Panc1 (cell line): ENCODE measurements around the gene CDH13. TPM values are rescaled to one million over a fixed set of nuclear protein-coding genes. Genes with fewer than 3 reads are reported as not detected.

Experiments used
- ATAC-seq: fragments of 200-7000 bp; cut with Tn5 transposase; 2 replicates; pipeline ENCODE4 v1.9.1; 2020; ENCODE audit warnings: mild to moderate bottlenecking, moderate library complexity
- BruUV-seq: library from RNA; stranded (reverse); fragments of 400-500 nt; replicated peaks from 2 replicates; lab custom pipeline; 2021; lab: Mats Ljungman, UMichigan
- CTCF ChIA-PET: fragments of 300-600 bp; sonication (Branson Sonifier 250); formaldehyde crosslinking; loops from one replicate; lab custom pipeline; 2022; ENCODE audit warnings: antibody characterized with exemption; lab: Charles Lee
- POLR2A ChIA-PET: fragments of 300-600 bp; sonication (Branson Sonifier 250); formaldehyde crosslinking; loops from one replicate; lab custom pipeline; 2022; ENCODE audit warnings: antibody characterized with exemption; lab: Charles Lee
- DNase-seq: peaks from one replicate; pipeline ENCODE4 v3.0.0-alpha.2; 2010; ENCODE audit warnings: low read depth, low spot score
- H3K27ac ChIP-seq: 2 replicates; pipeline ENCODE4 v1.5.1; 2011; ENCODE audit warnings: mild to moderate bottlenecking, low read length, inconsistent platforms
- H3K27me3 ChIP-seq: fragments of 200-500 bp; sonication (Bioruptor generic); 2 replicates; pipeline ENCODE4 v1.6.0; 2014; ENCODE audit warnings: low read length, inconsistent platforms; ENCODE audit not compliant: control insufficient read depth, insufficient read depth
- H3K36me3 ChIP-seq: fragments of 200-500 bp; sonication (Bioruptor generic); 2 replicates; pipeline ENCODE4 v1.5.1; 2014; ENCODE audit warnings: inconsistent platforms, mild to moderate bottlenecking, low read length, moderate library complexity; ENCODE audit not compliant: control insufficient read depth, insufficient read depth
- H3K4me1 ChIP-seq: 2 replicates; pipeline ENCODE4 v1.5.1; 2011; ENCODE audit warnings: inconsistent platforms, mild to moderate bottlenecking, low read length, moderate library complexity; ENCODE audit not compliant: control insufficient read depth, insufficient read depth
- H3K4me3 ChIP-seq, 2 experiments: 2 replicates each; pipeline ENCODE4 v1.5.1; 2011 to 2012; ENCODE audit warnings: low read depth in 2 of 2, low read length in 2 of 2, mild to moderate bottlenecking in 2 of 2, inconsistent platforms in 1 of 2, moderate library complexity in 1 of 2
- H3K9me3 ChIP-seq: fragments of 200-500 bp; sonication (Bioruptor generic); 2 replicates; pipeline ENCODE4 v1.5.1; 2014; ENCODE audit warnings: low read depth, mild to moderate bottlenecking, inconsistent platforms, low read length, moderate library complexity; ENCODE audit not compliant: control insufficient read depth, insufficient read depth
- CTCF ChIP-seq: fragments of 450-650 bp; IDR thresholded peaks from 2 replicates; pipeline ENCODE4 v1.5.1; 2017; ENCODE audit warnings: mild to moderate bottlenecking
- POLR2AphosphoS5 ChIP-seq: IDR thresholded peaks from 2 replicates; pipeline ENCODE4 v1.6.1; 2012; ENCODE audit warnings: mild to moderate bottlenecking, low read depth, low read length, moderate library complexity
- REST ChIP-seq, 2 experiments: IDR thresholded peaks; 2 replicates each; pipeline ENCODE4 v1.6.1; 2011 to 2012; ENCODE audit warnings: low read depth in 2 of 2, control low read depth in 1 of 2, low read length in 1 of 2, mild to moderate bottlenecking in 1 of 2, moderate library complexity in 1 of 2; ENCODE audit not compliant: insufficient read depth in 1 of 2
- SIN3A ChIP-seq: IDR thresholded peaks from 2 replicates; pipeline ENCODE4 v1.6.1; 2012; ENCODE audit warnings: low read depth, mild to moderate bottlenecking, low read length, moderate library complexity, borderline replicate concordance; ENCODE audit not compliant: insufficient read depth
- TCF7L2 ChIP-seq: IDR thresholded peaks from 2 replicates; pipeline ENCODE4 v1.6.1; 2011; ENCODE audit warnings: mild to moderate bottlenecking, low read depth, low read length, inconsistent platforms
- in situ Hi-C: cut with HindIII; loops from 2 replicates; pipeline ENCODE4 v1.10.0; 2016; ENCODE audit warnings: low sequenced_read_pairs, low pct_unique_long_range_greater_than_20kb
- intact Hi-C: fragments of 100-400 bp; cut with micrococcal nuclease; formaldehyde crosslinking; loops from one replicate; pipeline ENCODE4 v1.10.0; 2022; ENCODE audit not compliant: unreplicated experiment
- total RNA-seq: library from RNA; stranded (reverse); gene quantifications from one replicate; pipeline ENCODE4 v1.2.1, GENCODE V29; 2021; ENCODE audit not compliant: unreplicated experiment

Gene CDH13
- total RNA-seq, 1 experiment from 2014 or later: not detected

GRCh38 chr16:82867485-82867884, 240.7 kb downstream of the CDH13 start:
- no peak for DNase-seq
- Histone ChIP-seq H3K27me3 (no peaks in the 10 kb centered on the region), H3K27ac (no peak overlapping the region), H3K4me1 (no peaks in the 10 kb centered on the region), H3K36me3 (no peaks in the 10 kb centered on the region), H3K9me3 (no peaks in the 10 kb centered on the region), H3K4me3 (no peak overlapping the region)
- intact Hi-C loops: no loop called here
- no peak for ATAC-seq
- ChIA-PET POLR2A (no interaction called here), CTCF (no interaction called here)
- in situ Hi-C loops: no loop called here
- TF ChIP-seq POLR2AphosphoS5: no peak
- TF ChIP-seq SIN3A: no peak
- TF ChIP-seq TCF7L2: no peak
- TF ChIP-seq REST (IDR thresholded peaks at IDR 0.05; ENCODE audit: insufficient read depth in 1 of 2, low read depth in 2 of 2, low read length in 1 of 2): no peak
- TF ChIP-seq CTCF: no peak
- BruUV-seq: no TSS peak

DNA sequence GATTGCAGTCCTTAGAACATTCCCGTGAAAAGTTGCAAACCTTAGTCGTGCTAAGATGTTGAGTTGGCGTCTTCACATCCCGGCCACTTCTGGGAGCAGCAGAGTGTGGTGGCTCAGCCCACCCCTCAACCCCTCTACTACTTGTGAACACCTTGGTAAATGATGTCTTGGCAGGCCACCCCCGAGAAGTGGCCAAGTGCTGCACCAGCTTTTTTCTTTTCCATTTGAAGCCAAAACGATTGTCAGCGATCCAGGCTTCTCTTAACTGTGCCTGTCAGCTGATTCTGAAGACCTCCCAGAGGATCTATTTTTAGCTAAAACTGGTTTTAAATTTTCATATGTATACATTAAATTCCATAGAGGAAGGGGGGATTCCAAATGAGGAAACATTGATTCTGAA, 247.5 kb downstream of the CDH13 start:
- DNase-seq (no peak), ATAC-seq (no peak)
- no TSS peak for BruUV-seq
- Histone ChIP-seq H3K27me3 (no peaks in the 10 kb centered on the region), H3K9me3 (no peaks in the 10 kb centered on the region), H3K4me1 (no peaks in the 10 kb centered on the region), H3K36me3 (no peaks in the 10 kb centered on the region), H3K4me3 (no peak overlapping the region), H3K27ac (no peak overlapping the region)
- CTCF ChIA-PET: no interaction called here
- TF ChIP-seq REST (IDR thresholded peaks at IDR 0.05; ENCODE audit: insufficient read depth in 1 of 2, low read depth in 2 of 2, low read length in 1 of 2) (no peak), CTCF (no peak), POLR2AphosphoS5 (no peak), SIN3A (no peak), TCF7L2 (no peak)
- POLR2A ChIA-PET: no interaction called here
- intact Hi-C loops (no loop called here), in situ Hi-C loops (no loop called here)
